ENCODE results near the gene SAFB2.

The SAFB2 gene

GRCh38 chr19:5561559-5561958 lies 61.0 kb downstream of the SAFB2 start:
- peak; percentile 62 for TF ChIP-seq CTCF (IDR thresholded peaks at IDR 0.05)

- no peak for TF ChIP-seq CTCF (IDR thresholded peaks at IDR 0.05)
These were observed 62.4 kb downstream of the SAFB2 start for GRCh38 chr19:5560156-5560555.

- TF ChIP-seq CTCF (IDR thresholded peaks at IDR 0.05) = no peak
These were observed 62.8 kb downstream of the SAFB2 start for GRCh38 chr19:5559804-5560133.

- no peak for TF ChIP-seq CTCF (IDR thresholded peaks at IDR 0.05)
These were observed 64.4 kb downstream of the SAFB2 start for GRCh38 chr19:5558101-5558621.

GRCh38 chr19:5557691-5558090 lies 64.9 kb downstream of the SAFB2 start:
- TF ChIP-seq CTCF (IDR thresholded peaks at IDR 0.05) = no peak

GRCh38 chr19:5554828-5555227 lies 67.7 kb downstream of the SAFB2 start:
- no peak for TF ChIP-seq CTCF (IDR thresholded peaks at IDR 0.05)

GRCh38 chr19:5553892-5554291 lies 68.7 kb downstream of the SAFB2 start:
- no peak for TF ChIP-seq CTCF (IDR thresholded peaks at IDR 0.05)

GRCh38 chr19:5547881-5548280 lies 74.7 kb downstream of the SAFB2 start:
- peak; percentile 41; the same call in 1 of the 2 replicates for TF ChIP-seq CTCF (IDR thresholded peaks at IDR 0.05)

All from LNCAP (cell line).